ENCODE data around the gene KIN.
A peak's percentile ranks its signal among the peaks of the same experiment; 100 is the strongest.
"Not testable (repeated sequence)": the region's sequence is repeated elsewhere in the genome, so short reads cannot be mapped to it uniquely, and the experiment has no call there.

KIN gene

GRCh38 chr10:7787857-7788638, at the start of gene KIN, which contains the start of gene ATP5F1C:
Gene KIN, minus strand, starts transcription at chr10:7787993. Its CDS starts 60 bp downstream, at chr10:7787933.
Gene ATP5F1C, plus strand, starts transcription at chr10:7788177. Its CDS starts 31 bp downstream, at chr10:7788208.
- DNase-seq = peak; percentile 67

- no peak for DNase-seq
Observed at GRCh38 chr10:7836571-7836970, 48.8 kb upstream of the KIN start.

GRCh38 chr10:7834262-7834661, 46.5 kb upstream of the KIN start:
- no peak for DNase-seq

- no peak for DNase-seq
Observed at GRCh38 chr10:7833210-7833609, 45.4 kb upstream of the KIN start.

GRCh38 chr10:7832060-7832459, 44.3 kb upstream of the KIN start:
- no peak for DNase-seq

- DNase-seq = no peak
Observed at GRCh38 chr10:7829289-7829834, 41.6 kb upstream of the KIN start.

- DNase-seq = no peak
Observed at GRCh38 chr10:7826971-7827370, 39.2 kb upstream of the KIN start.

GRCh38 chr10:7824251-7824650, 36.5 kb upstream of the KIN start:
- DNase-seq = no peak

- no peak for DNase-seq
Observed at GRCh38 chr10:7819121-7819460, 31.3 kb upstream of the KIN start.

- peak; percentile 66 for DNase-seq
Observed at GRCh38 chr10:7818295-7819120, 30.7 kb upstream of the KIN start, which contains the start of gene TAF3. Gene TAF3, plus strand, starts transcription at chr10:7818505. Its CDS starts 205 bp downstream, at chr10:7818710.

GRCh38 chr10:7817984-7818294, 30.1 kb upstream of the KIN start:
- no peak for DNase-seq

- no peak for DNase-seq
Observed at GRCh38 chr10:7817576-7817975, 29.8 kb upstream of the KIN start.

- no peak for DNase-seq
Observed at GRCh38 chr10:7813481-7813880, 25.7 kb upstream of the KIN start.

GRCh38 chr10:7811743-7812142, 23.9 kb upstream of the KIN start:
- DNase-seq = not testable (repeated sequence)

GRCh38 chr10:7811000-7811399, 23.2 kb upstream of the KIN start:
- DNase-seq = no peak

GRCh38 chr10:7810443-7810842, 22.6 kb upstream of the KIN start:
- no peak for DNase-seq

- no peak for DNase-seq
Observed at GRCh38 chr10:7808686-7809267, 21.0 kb upstream of the KIN start.

GRCh38 chr10:7804741-7805140, 16.9 kb upstream of the KIN start:
- no peak for DNase-seq

- DNase-seq = no peak
Observed at GRCh38 chr10:7804216-7804615, 16.4 kb upstream of the KIN start.

GRCh38 chr10:7802606-7803005, 14.8 kb upstream of the KIN start:
- no peak for DNase-seq

GRCh38 chr10:7797582-7797981, 9.8 kb upstream of the KIN start:
- DNase-seq = no peak

- no peak for DNase-seq
Observed at GRCh38 chr10:7795605-7796004, 7.8 kb upstream of the KIN start.

- DNase-seq = no peak
Observed at GRCh38 chr10:7794251-7795026, 6.6 kb upstream of the KIN start.
